Measurements from ENCODE around the gene SFTPA2. TPM values are rescaled to one million over a fixed set of nuclear protein-coding genes. Genes with fewer than 3 reads are reported as not detected.

SFTPA2 gene
- total RNA-seq (ENCODE audit: unreplicated experiment) = 0.39 TPM
- long read RNA-seq = 0 reads

- peak within 1 kb of the TSS; percentile 43 for H3K27ac Mint-ChIP-seq (ENCODE audit: unreplicated experiment)
- H3K9me3 Mint-ChIP-seq (ENCODE audit: unreplicated experiment) = peaks cover 3% of the 10 kb centered on the region
- peaks cover 2% of the 10 kb centered on the region for H3K4me1 Mint-ChIP-seq (ENCODE audit: low read depth, unreplicated experiment)
- no peak within 1 kb of the TSS for H3K4me3 Mint-ChIP-seq (ENCODE audit: unreplicated experiment)
- DNase-seq = no peak
- TF ChIP-seq CTCF (IDR thresholded peaks at IDR 0.05; ENCODE audit: partially characterized antibody, unreplicated experiment) = no peak
- H3K27me3 Mint-ChIP-seq (ENCODE audit: unreplicated experiment) = peaks cover 6% of the 10 kb centered on the region
- no peaks in the 10 kb centered on the region for H3K36me3 Mint-ChIP-seq (ENCODE audit: unreplicated experiment)
These were observed at the start of gene SFTPA2 for GRCh38 chr10:79560160-79560709. Gene SFTPA2, minus strand, starts transcription at chr10:79560407. Its CDS starts 924 bp downstream, at chr10:79559483.

GRCh38 chr10:79608505-79609375 is 48.5 kb upstream of the SFTPA2 start:
- no peak overlapping the region for H3K4me3 Mint-ChIP-seq (ENCODE audit: unreplicated experiment)
- no peaks in the 10 kb centered on the region for H3K36me3 Mint-ChIP-seq (ENCODE audit: unreplicated experiment)
- DNase-seq = peak; percentile 70
- H3K4me1 Mint-ChIP-seq (ENCODE audit: low read depth, unreplicated experiment) = peaks cover 4% of the 10 kb centered on the region
- peaks cover 2% of the 10 kb centered on the region for H3K27me3 Mint-ChIP-seq (ENCODE audit: unreplicated experiment)
- peak; percentile 76 for TF ChIP-seq CTCF (IDR thresholded peaks at IDR 0.05; ENCODE audit: partially characterized antibody, unreplicated experiment)
- no peak overlapping the region for H3K27ac Mint-ChIP-seq (ENCODE audit: unreplicated experiment)
- H3K9me3 Mint-ChIP-seq (ENCODE audit: unreplicated experiment) = peaks cover 2% of the 10 kb centered on the region

- H3K9me3 Mint-ChIP-seq (ENCODE audit: unreplicated experiment) = peaks cover 4% of the 10 kb centered on the region
- DNase-seq = no peak
- H3K4me1 Mint-ChIP-seq (ENCODE audit: low read depth, unreplicated experiment) = no peaks in the 10 kb centered on the region
- no peak overlapping the region for H3K27ac Mint-ChIP-seq (ENCODE audit: unreplicated experiment)
- H3K4me3 Mint-ChIP-seq (ENCODE audit: unreplicated experiment) = no peak overlapping the region
- TF ChIP-seq CTCF (IDR thresholded peaks at IDR 0.05; ENCODE audit: partially characterized antibody, unreplicated experiment) = no peak
- peaks cover 2% of the 10 kb centered on the region for H3K27me3 Mint-ChIP-seq (ENCODE audit: unreplicated experiment)
- no peaks in the 10 kb centered on the region for H3K36me3 Mint-ChIP-seq (ENCODE audit: unreplicated experiment)
These were observed 45.1 kb upstream of the SFTPA2 start for GRCh38 chr10:79605308-79605707.

GRCh38 chr10:79604294-79604693 is 44.1 kb upstream of the SFTPA2 start:
- no peak for DNase-seq
- H3K4me1 Mint-ChIP-seq (ENCODE audit: low read depth, unreplicated experiment) = no peaks in the 10 kb centered on the region
- no peak for TF ChIP-seq CTCF (IDR thresholded peaks at IDR 0.05; ENCODE audit: partially characterized antibody, unreplicated experiment)
- peaks cover 2% of the 10 kb centered on the region for H3K27me3 Mint-ChIP-seq (ENCODE audit: unreplicated experiment)
- no peaks in the 10 kb centered on the region for H3K36me3 Mint-ChIP-seq (ENCODE audit: unreplicated experiment)
- peaks cover 4% of the 10 kb centered on the region for H3K9me3 Mint-ChIP-seq (ENCODE audit: unreplicated experiment)
- H3K4me3 Mint-ChIP-seq (ENCODE audit: unreplicated experiment) = no peak overlapping the region
- H3K27ac Mint-ChIP-seq (ENCODE audit: unreplicated experiment) = no peak overlapping the region

GRCh38 chr10:79602953-79603352 is 42.7 kb upstream of the SFTPA2 start:
- Mint-ChIP-seq H3K27ac (ENCODE audit: unreplicated experiment) (no peak overlapping the region), H3K4me1 (ENCODE audit: low read depth, unreplicated experiment) (no peaks in the 10 kb centered on the region), H3K4me3 (ENCODE audit: unreplicated experiment) (no peak overlapping the region), H3K27me3 (ENCODE audit: unreplicated experiment) (no peaks in the 10 kb centered on the region), H3K9me3 (ENCODE audit: unreplicated experiment) (peaks cover 2% of the 10 kb centered on the region), H3K36me3 (ENCODE audit: unreplicated experiment) (peaks cover 10% of the 10 kb centered on the region)
- TF ChIP-seq CTCF (IDR thresholded peaks at IDR 0.05; ENCODE audit: partially characterized antibody, unreplicated experiment) = no peak
- DNase-seq = no peak
